ENCODE data around the gene LY86.

LY86 gene

GRCh38 chr6:6570929-6571671 is 17.4 kb upstream of the LY86 start:
- DNase-seq: no peak

- DNase-seq: no peak
Observed at GRCh38 chr6:6575143-6575542, 13.4 kb upstream of the LY86 start.

- no peak for DNase-seq
Observed at GRCh38 chr6:6577735-6578134, 10.8 kb upstream of the LY86 start.

GRCh38 chr6:6579281-6579680 is 9.2 kb upstream of the LY86 start:
- no peak for DNase-seq

- no peak for DNase-seq
Observed at GRCh38 chr6:6580225-6580856, 8.2 kb upstream of the LY86 start.

- DNase-seq: peak; percentile 9
Observed at GRCh38 chr6:6581054-6581453, 7.5 kb upstream of the LY86 start.

- no peak for DNase-seq
Observed at GRCh38 chr6:6582131-6582530, 6.4 kb upstream of the LY86 start.

GRCh38 chr6:6583836-6584235 is 4.7 kb upstream of the LY86 start:
- DNase-seq: no peak

- DNase-seq: no peak
Observed at GRCh38 chr6:6584310-6585002, 4.1 kb upstream of the LY86 start.

GRCh38 chr6:6585003-6585311 is 3.6 kb upstream of the LY86 start:
- DNase-seq: no peak

- no peak for DNase-seq
Observed at GRCh38 chr6:6586167-6586566, 2.4 kb upstream of the LY86 start.

- no peak for DNase-seq
Observed at GRCh38 chr6:6586671-6587526, 1.6 kb upstream of the LY86 start.

GRCh38 chr6:6587696-6588063 is 840 bp upstream of the LY86 start:
- no peak for DNase-seq

- no peak for DNase-seq
Observed at GRCh38 chr6:6588924-6589709, 597 bp downstream of the LY86 start.

GRCh38 chr6:6590530-6590929 is 2.0 kb downstream of the LY86 start:
- DNase-seq: no peak

- DNase-seq: no peak
Observed at GRCh38 chr6:6591778-6592465, 3.4 kb downstream of the LY86 start.

- DNase-seq: no peak
Observed at GRCh38 chr6:6592826-6593475, 4.4 kb downstream of the LY86 start.

- DNase-seq: no peak
Observed at GRCh38 chr6:6593867-6594468, 5.4 kb downstream of the LY86 start.

- no peak for DNase-seq
Observed at GRCh38 chr6:6595025-6595424, 6.5 kb downstream of the LY86 start.

- no peak for DNase-seq
Observed at GRCh38 chr6:6595952-6596351, 7.4 kb downstream of the LY86 start.

Data from activated CD4-positive, alpha-beta T cell treated with anti-CD3 and anti-CD28 coated beads, Interleukin-2, amount 50 U/mL, for 1 hour (primary cell).